UCSD-AML1 (cell line): ENCODE measurements around the gene MGAT5B.

Source experiments
- DNase-seq: peaks from one replicate; lab custom pipeline; 2025; ENCODE audit not compliant: unreplicated experiment; lab: John Stamatoyannopoulos, UW

The MGAT5B gene

DNA sequence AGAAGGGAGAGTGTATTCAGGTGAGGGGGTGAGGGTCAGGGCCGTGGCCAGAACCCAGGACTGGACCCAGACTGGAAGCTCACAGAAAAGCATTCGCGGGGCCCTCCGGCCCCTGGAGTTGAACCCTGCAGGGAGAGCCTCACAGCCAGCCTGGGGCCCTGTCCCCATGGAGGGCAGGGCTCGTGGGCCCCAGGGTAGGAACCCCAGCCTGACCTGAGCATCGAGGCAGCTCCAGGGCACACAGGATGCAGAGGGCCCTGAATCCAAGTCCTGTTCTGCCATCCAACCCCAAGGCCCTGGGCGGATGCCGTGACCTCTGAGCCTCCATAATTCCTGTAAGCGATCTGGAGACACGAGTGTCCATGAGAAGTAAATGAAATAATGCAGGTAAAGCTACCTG, 79.1 kb downstream of the MGAT5B start:
- DNase-seq, result no peak

DNA sequence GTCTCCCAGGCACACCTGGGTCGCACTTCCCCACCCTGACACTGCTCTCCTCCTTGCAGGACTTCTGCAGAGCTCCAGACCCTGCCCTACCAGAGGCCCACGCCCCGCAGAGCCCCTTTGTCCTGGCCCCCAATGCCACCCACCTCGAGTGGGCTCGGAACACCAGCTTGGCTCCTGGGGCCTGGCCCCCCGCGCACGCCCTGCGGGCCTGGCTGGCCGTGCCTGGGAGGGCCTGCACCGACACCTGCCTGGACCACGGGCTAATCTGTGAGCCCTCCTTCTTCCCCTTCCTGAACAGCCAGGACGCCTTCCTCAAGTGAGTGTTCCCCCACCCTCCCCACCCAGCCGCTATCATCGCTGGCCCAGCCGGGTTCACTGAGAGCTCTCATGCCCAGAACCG, 79.6 kb downstream of the MGAT5B start:
- DNase-seq, result no peak

DNA sequence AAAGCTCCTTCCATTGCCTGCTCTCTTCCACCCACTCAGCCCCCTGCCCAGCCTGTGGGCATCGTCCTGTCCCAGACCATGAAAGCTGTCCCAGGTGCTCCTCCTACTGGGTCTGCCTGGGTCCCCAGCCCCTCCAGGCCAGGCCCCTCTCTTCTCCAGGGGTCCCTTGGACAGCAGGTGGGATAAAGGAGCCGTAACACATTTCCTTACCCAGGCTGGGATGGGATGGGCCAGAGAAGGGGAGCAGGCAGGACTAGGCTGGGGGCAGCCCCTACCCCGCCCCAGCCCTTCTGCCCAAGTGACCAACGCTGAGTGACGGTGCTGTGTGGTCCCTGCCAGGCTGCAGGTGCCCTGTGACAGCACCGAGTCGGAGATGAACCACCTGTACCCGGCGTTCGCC, 80.1 kb downstream of the MGAT5B start:
- DNase-seq, result no peak

DNA sequence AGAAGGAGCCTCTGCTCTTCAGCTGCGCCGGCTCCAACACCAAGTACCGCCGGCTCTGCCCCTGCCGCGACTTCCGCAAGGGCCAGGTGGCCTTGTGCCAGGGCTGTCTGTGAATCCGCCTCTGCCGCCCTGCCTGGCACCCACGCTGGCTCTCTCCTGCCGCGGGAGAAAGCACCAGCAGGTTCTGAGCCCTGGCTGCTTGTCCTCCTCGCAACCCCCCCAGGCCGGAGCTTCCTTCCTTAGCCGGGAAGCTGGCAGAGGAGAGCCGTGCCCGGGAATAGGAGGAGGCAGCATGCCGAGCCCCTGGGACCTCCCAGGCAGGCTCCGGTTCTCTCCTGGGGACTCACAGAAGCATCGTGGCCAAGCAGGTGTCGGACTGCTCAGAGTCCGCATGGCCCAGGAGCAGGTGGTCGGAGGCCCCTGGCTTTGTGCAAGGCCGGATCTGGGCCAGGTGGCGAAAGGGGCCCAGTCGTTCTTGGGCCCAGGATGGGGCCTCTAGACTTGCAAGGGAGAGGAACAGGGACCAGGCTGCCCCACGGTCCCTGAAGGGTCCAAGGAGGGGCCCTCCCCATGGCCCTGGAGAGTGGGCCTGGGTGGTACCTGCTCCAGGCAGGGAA, 80.6 kb downstream of the MGAT5B start:
- no peak for DNase-seq

DNA sequence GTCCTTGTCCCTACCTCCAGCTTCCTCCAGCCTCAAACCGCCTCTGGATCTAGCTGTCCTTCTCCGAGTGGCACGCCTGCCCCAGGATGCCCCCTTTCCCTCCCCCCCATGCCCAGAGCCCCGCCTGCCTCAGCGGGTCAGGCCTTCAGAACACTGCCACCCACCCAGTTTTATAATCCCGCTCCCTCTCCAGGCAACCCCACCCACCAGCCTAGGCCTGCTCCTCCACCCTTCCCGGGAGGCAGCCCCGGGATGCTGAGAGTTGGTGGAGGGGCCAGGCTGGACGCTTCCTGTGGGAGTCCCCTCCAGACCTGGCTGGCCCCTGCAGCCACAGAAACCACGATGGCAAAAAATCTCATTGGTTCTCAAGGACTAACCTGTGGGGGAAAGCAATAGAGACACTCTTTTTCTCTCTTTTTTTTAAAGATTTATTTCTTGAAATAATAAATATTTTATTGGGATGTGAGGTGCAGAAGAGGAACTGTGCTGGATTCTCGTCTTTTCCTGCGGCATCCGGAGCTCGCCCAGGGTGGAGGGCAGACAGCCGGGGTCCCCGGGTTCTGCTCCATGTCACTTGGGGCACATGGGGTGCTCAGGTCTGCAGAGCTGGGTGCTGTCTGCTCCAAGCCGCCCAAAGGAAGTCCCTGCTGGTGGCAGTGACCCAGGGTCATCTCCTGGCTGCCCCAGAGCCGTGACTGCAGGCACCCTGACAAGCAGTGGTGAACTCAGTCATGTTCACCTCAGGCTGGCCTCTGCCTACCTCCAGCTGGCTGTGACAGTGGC, 81.9 kb downstream of the MGAT5B start:
- DNase-seq, result no peak

DNA sequence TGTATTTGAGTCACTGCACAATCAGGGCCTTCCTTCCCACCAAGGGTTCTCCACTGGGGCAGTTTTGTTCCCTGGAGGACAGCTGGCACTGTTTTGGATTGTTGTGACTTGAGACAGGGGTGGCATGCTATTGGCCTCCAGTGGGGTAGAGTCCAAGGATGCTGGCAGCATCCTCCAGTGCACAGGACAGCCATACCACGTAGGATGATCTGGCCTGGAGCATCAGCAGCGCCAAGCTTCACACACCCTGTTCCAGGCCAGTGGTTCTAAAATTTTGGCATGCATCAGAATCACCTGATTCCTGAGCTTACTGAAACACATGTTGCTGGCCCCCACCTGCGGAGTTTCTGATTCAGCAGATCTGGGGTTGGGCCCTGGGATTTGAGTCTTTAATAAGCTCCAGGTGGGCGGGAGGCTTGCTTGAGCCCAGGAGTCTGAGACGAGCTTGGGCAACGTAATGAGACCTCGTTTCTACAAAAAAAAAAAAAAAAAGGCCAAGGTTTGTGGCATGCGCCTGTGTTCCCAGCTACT, 83.2 kb downstream of the MGAT5B start:
- DNase-seq, result no peak

DNA sequence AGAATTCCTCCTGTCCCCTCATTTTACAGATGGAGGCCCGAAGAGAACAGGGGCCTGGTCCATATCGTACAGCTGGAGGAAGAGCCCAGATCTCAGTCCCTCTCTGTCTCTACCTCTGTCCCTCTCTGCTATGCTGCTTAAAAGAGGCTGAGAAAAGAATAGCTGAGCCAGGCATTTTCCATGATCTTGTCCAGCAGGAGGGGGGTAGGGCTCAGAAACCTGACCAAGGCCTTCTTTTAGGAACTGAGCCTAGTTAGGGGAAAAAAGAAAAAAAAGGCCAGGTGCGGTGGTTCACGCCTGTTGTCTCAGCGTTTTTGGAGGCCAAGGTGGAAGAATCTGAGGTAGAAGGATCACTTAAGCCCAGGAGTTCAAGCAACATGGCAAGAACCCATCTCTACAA, 84.2 kb downstream of the MGAT5B start:
- no peak for DNase-seq

DNA sequence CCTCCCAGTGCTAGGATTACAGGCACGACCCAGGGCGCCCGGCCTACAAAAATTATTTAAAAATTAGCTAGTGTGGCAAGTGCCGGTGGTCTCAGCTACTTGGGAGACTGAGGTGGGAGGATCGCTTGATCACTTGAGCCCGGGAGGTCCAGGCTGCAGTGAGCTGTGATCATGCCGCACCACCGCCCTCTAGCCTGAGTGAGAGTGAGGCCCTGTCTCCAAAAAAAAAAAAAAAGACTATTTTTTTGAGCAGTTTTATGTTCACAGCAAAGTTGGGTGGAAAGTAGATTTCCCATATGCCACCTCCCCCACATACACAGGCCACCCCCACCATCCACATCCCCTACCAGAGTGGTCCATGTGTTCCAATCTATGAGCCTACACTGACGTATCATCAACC, 84.9 kb downstream of the MGAT5B start:
- no peak for DNase-seq

DNA sequence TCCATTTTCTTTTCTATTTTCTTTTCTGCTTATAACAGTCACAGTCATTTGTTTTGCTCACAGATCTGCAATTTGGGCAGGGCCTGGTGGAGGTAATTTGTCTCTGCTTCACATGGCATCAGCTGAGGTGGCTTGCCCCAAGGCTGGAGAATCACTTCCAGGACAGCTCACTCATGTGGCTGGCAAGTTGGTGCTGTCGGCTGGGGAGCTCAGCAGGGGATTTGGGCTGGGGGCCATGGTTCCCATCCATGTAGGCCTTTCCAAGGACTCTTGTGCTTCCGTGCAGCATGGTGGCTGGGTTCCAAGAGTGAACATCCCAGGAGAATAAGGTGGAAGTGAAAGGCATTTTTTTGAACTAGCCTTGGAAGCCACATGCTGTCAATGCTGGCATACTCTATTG, 85.7 kb downstream of the MGAT5B start:
- no peak for DNase-seq

DNA sequence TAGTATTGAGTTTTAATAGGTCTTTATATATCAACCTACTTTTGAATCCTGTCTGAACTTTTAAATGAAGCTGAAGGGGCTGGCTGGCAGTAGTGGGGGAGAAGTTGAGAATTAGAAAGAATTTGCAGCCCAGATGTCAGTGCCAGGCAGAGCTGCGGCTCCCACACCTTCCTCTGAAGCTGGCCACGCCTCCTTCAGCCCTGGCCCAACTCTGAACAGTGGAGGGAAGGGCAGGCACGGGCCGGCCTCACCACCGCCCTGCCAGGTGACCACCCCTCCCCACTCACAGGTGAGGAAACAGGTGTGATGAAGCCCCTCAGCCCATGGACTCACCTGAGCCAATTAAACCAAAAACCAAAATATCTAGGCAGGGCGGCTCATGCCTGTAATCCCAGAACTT, 87.0 kb downstream of the MGAT5B start:
- DNase-seq, result no peak

DNA sequence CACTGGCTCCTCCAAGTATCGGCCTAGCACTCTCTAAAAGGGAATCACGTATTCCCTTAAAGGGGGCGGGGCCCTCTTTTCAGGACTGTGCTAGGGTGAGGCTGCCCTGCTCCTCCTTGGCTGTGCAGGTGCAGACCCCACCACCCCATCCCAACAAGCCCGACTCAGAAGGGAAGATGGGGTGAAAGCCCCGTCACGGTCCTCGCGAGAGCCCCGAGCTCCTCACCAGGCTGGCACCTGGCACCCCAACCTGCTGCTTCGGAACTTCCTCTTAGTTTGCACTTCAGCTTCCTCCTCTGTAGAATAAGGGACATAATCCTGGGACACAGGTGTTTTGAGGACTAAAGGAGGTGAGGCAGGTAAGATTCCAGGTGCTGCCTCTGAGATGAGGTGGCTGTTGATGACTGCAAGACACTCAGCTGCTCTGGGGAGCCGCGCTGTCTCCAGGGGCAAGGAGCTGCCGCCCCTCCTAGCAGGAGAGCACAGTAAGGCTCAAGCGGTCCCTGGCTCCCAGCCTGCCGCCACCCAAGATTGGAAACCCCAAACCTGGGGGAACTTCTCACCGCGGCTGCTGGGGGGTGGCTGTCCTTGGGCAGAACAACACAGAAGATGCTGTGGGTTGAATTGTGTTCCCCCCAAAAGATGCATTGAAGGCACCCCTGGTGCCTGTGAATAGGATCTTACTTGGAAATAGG, 88.8 kb downstream of the MGAT5B start:
- no peak for DNase-seq

DNA sequence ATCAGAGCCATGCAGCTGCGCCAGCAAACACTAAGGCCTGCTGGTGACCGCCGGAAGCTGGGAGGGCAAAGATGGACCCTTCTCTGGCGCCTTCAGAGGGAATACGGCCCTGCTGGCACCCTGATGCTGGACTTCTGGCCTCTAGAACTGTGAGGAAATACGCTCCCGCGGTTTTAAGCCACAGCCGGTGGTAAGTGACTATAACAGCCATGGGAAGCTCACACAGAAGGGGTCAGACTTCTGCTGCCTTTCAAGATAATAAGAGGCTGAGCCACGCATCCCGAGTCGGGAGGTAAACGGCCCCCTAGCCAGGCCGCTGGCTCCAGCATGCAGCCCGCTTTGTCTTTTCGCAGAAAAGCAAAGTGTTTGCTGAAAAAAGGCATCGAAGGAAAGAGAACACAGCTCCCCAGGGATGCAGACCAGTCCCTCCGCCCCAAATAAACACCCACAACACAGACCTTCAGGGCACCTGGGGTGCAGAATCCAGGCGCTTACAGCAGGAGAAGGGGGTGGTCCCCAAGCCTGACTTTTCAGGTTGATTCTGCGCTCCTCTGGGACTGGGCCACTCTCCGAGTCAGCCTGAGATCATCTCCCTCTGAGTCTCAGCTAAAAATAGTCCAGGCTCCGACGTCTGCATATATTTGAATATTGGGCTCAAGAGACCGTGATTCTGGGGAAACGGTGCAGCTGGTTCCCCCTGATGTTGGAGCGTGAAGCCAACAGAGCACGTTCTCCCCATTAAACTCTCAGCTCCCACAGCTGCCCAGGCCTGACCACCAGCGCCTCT, 89.7 kb downstream of the MGAT5B start:
- DNase-seq, result no peak

DNA sequence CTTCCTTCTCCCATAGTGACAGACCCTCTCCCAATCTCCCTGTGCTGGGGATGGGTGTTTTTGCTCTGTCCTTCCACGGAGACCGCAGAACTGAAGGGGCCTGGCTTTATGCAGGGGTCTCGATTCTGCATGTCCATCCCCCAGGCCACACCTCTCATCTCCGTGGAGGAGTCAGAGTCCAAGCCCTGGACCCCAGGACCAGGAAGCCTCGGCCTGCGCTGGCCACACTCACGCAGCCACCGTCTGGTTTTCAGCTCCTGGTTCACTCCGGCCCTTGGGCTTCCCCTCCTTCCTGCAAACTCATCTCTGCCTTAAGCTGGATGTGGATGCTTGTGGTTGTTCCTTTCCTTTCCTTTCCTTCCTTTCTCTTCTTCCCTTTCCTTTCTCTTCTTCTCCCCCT, 90.8 kb downstream of the MGAT5B start:
- DNase-seq, result no peak

DNA sequence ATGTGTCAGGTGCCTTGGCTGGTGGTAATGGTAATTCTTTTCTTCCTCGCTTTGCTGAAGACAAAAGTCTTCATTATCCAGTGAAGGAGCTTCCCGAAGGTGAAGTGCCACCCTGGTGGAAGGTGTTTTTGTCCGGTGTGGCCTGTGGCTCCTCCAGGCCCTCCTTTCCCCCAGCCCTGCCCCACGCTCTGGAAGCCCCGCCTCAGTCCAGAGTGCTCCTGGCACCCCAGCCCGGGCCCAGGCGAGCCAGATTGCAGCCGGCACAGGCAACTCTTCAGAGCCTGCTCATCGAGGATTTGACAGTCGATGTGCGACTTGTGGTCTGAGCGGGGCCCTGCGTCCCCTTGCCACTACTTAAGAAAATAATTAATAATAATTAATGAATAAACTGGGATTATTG, 93.7 kb downstream of the MGAT5B start:
- DNase-seq, result no peak

DNA sequence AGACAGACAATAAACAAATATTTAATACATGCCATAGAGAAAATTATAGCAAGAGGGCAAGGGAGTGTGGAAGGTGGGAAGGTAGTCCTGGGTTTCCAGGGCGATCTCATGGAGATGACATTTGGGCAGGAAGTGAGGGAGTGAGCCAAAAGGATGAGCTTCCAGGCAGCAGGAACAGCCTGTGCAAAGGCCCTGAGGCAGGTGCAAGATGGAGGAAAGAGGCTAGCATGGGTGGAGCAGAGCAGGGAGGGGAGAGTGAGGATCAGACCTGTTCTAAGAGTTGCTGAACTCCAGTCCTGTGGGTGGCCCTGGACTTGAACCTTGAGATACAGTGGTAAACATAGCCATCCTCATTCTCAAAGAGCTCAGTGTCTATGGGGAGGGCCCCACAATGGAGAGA, 94.7 kb downstream of the MGAT5B start:
- DNase-seq, result no peak

DNA sequence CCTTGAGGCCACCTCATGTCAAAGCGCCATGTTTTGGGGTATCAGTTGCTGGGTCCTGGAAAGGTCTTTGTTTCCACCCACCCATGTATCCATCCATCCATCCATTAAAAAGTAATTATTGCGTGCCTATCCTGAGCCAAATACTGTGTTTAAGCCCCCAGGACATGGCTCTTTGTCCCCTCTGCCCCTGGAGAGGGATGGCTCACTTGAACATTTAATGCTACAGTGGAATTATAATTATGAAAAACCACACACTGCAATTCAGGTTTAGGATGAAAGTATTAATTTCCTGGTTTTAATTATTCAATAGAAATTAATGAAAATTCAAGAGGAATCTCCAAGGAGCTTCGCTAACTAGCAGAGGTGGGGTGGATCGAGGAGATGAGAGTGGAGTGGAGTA, 97.8 kb downstream of the MGAT5B start:
- no peak for DNase-seq

DNA sequence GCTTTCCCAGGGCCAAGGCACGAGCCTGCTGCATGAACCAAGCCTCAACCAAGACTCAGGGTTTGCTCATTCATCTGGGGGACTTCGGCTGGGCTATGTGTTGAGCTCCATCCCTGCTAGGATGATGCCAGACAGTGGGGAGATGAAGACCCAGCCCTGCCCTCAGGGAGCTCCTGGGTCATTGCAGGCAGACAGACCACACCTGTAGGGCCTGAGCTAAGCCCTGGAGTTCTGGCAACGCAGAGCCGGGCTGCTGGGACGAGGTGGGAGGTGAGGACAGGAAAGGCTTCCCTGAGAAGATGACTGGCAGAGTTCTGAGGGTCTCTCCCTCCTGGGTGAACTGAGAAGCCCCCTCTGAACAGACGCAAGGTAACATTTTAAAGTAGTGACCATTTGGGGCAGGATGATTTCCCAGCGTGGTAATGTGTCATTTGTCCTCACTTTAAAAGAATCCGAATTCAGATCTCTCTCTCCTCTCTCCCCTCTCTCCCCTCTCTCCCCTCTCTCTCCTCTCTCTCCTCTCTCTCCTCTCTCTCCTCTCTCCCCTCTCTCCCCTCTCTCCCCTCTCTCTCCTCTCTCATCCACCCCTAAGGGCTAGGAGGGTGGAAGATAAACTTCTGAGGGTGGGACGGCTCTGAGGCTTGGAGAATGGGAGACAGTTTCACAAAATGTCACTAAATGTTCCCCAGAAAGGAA, 98.4 kb downstream of the MGAT5B start:
- DNase-seq, result no peak

DNA sequence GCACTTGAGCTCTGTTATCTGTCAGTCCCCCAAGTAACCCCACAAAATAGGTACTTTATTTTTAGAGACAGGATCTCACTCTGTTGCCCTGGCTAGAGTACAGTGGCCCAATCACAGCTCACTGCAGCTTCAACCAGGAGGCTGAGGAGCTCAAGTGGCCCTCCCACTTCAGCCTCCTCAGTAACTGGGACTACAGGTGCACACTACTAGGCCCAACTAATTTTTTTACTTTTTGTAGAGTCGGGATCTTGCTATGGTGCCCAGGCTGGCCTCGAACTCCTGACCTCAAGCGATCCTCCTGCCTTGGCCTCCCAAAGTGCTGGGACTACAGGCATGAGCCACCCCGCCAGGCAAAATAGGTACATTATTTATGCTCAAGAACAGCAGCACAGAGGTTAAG, 99.6 kb downstream of the MGAT5B start:
- no peak for DNase-seq

DNA sequence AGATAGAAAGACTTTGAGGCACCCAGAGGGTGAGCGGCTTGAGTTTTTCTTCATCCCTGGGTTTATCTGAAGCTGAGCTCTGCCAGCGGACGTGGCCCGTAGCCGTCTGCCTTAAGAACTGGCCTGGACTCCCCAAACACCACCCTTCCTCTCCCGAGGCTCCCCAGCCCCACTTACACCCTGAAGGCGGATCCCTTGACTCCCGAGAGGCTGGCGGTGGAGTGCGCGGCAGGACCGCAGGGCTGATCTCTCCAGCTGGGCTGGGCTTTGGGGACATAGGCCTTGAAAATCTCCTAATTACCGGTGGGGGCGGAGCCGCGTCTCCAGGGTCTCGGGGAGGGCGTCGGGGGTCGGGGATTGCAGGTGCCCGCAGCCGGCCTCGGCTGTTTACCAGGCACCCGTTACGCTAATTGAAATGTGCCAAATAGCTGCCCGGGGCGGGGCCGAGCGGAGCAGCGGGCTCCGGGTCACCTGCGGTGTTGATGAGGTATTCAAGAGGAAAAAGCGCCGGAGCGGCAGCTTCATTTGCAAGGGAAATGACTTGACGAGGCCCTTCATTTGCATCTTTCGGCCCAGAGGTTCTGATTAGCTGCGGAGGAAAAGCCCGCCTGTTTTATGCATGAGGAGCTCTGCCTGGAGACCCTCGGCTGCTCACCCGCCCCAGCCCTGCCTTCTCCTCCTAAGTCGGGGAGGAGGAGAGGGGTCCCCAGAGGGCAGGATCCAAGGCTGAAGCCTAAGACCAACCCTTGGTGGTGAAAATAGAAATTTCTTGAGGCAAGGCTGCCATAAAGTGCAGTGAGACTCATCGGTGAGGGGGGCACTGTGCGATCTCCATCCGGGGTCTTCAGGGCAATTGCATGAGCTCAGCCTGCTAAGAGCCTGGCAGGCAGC, 100.7 kb downstream of the MGAT5B start:
- no peak for DNase-seq
